Peyer's patch (tissue), 4 donors: ENCODE measurements around the gene CLEC9A. TPM values are rescaled to one million over a fixed set of nuclear protein-coding genes. Genes with fewer than 3 reads are reported as not detected.
"Not testable (repeated sequence)": the region's sequence is repeated elsewhere in the genome, so short reads cannot be mapped to it uniquely, and the experiment has no call there.

Experiments
- DNase-seq, 3 donors: peaks; one replicate each; pipeline ENCODE4 v3.0.0-alpha.2; 2017 to 2019
- H3K27ac ChIP-seq, 4 donors: fragments of 200-600 bp; sonication (generic); one replicate each; pipeline ENCODE4 v1.5.1; 2016 to 2019
- H3K27me3 ChIP-seq, 2 donors: fragments of 200-600 bp; sonication (generic); one replicate each; pipeline ENCODE4 v1.5.1; 2019
- H3K36me3 ChIP-seq, 3 donors: fragments of 200-600 bp; sonication (generic); one replicate each; pipeline ENCODE4 v1.5.1; 2016 to 2019
- H3K4me1 ChIP-seq, 4 donors: fragments of 200-600 bp; sonication (generic); one replicate each; pipeline ENCODE4 v1.5.1; 2016 to 2019
- H3K4me3 ChIP-seq, 4 donors: fragments of 200-600 bp; sonication (generic); 1 replicate in 3 of 4; 2 replicates in 1 of 4; pipeline ENCODE4 v1.5.1; 2016 to 2019; ENCODE audit warnings: mild to moderate bottlenecking in 1 of 4
- H3K9me3 ChIP-seq, 4 donors: fragments of 200-600 bp; sonication (generic); one replicate each; pipeline ENCODE4 v1.5.1; 2016 to 2019; ENCODE audit warnings: mild to moderate bottlenecking in 1 of 4
- POLR2A ChIP-seq, 2 donors: fragments of 450-650 bp; IDR thresholded peaks; one replicate each; pipeline ENCODE4 v1.5.1; 2017; ENCODE audit warnings: antibody characterized with exemption in 2 of 2, mild to moderate bottlenecking in 2 of 2, moderate library complexity in 2 of 2
- total RNA-seq, 4 donors: library from RNA; depleted of rRNA; stranded (reverse); fragments of >200 nt; gene quantifications; one replicate each; pipeline ENCODE4 v1.1.0, GENCODE V29; 2016
- TF ChIP-seq, protein P1 (sequence below), 6 experiments: fragments of 450-650 bp in 4 of 6; fragments of 200-600 bp in 2 of 6; sonication (generic) in 1 of 6; IDR thresholded peaks; one replicate each; pipeline ENCODE4 v1.5.1; 2017 to 2019; ENCODE audit warnings: antibody characterized with exemption in 6 of 6, mild to moderate bottlenecking in 3 of 6, moderate library complexity in 1 of 6

Gene CLEC9A
- total RNA-seq, 4 donors from 2014 or later = 2.5 TPM; not detected in 3

DNA sequence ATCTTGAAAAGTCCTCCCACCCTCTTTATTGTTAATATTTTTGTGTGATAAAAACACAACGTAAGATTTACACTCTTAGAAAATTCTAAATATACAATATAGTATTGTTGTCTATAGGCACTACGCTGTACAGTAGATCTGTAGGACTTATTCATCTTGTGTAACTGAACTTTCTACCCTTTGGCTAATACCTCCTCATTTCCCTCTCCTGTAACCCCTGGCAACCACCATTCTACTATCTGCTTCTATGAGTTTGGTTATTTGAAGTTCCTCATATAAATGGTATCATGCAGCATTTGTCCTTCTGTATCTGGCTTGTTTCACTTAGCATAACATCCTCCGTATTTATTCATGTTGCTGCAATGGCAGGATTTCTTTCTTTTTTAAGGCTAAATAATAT lies 5.2 kb upstream of the CLEC9A start:
- no peak for DNase-seq
- Histone ChIP-seq H3K4me3 (no peak overlapping the region), H3K27ac (no peak overlapping the region), H3K9me3 (no peaks in the 10 kb centered on the region), H3K36me3 (no peaks in the 10 kb centered on the region), H3K4me1 (no peaks in the 10 kb centered on the region), H3K27me3 (no peaks in the 10 kb centered on the region)
- TF ChIP-seq, protein P1, sequence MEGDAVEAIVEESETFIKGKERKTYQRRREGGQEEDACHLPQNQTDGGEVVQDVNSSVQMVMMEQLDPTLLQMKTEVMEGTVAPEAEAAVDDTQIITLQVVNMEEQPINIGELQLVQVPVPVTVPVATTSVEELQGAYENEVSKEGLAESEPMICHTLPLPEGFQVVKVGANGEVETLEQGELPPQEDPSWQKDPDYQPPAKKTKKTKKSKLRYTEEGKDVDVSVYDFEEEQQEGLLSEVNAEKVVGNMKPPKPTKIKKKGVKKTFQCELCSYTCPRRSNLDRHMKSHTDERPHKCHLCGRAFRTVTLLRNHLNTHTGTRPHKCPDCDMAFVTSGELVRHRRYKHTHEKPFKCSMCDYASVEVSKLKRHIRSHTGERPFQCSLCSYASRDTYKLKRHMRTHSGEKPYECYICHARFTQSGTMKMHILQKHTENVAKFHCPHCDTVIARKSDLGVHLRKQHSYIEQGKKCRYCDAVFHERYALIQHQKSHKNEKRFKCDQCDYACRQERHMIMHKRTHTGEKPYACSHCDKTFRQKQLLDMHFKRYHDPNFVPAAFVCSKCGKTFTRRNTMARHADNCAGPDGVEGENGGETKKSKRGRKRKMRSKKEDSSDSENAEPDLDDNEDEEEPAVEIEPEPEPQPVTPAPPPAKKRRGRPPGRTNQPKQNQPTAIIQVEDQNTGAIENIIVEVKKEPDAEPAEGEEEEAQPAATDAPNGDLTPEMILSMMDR (IDR thresholded peaks at IDR 0.05) = no peak
- no peak for TF ChIP-seq POLR2A (IDR thresholded peaks at IDR 0.05)

DNA sequence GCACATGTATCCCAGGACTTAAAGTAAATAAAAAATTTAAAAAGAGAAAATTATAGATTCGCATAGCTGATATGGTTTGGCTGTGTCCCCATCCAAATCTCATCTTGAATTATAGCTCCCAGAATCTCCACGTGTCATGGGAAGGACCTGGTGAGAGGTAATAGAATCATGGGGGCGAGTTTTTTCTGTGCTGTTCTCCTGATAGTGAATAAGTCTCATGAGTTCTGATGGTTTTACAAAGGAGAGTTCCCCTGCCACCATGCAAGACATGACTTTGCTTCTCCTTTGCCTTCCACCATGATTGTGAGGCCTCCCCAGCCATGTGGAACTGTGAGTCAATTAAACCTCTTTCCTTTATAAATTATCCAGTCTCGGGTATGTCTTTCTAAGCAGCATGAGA lies 3.8 kb upstream of the CLEC9A start:
- not testable (repeated sequence) for H3K27me3 ChIP-seq, H3K27ac ChIP-seq, DNase-seq, H3K9me3 ChIP-seq, H3K36me3 ChIP-seq, H3K4me3 ChIP-seq, H3K4me1 ChIP-seq

DNA sequence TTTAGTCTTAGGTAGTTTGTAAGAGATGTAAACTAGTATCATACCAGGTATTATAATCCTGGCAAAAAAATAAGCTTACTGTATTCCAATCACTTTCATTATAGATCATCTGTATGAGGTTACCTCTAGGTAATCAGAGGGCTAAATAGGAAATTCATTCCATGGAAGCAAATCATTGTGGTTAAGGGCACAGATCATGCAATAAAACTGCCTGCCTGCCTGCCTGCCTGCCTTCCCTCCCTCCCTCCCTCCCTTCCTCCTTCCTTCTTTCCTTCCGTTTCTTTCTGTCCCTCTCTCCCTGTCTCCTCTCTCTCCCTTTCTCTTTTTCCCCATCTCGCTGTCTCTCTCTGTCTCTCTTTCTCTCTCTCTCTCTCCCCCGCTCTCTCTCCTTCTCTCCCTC lies 3.2 kb upstream of the CLEC9A start:
- no peaks in the 10 kb centered on the region for H3K4me1 ChIP-seq
- no peak for DNase-seq
- no peaks in the 10 kb centered on the region for H3K27me3 ChIP-seq
- no peak overlapping the region for H3K27ac ChIP-seq
- TF ChIP-seq, protein P1 (IDR thresholded peaks at IDR 0.05) = no peak
- TF ChIP-seq POLR2A (IDR thresholded peaks at IDR 0.05) = no peak
- H3K9me3 ChIP-seq = no peaks in the 10 kb centered on the region
- no peaks in the 10 kb centered on the region for H3K36me3 ChIP-seq
- no peak overlapping the region for H3K4me3 ChIP-seq

DNA sequence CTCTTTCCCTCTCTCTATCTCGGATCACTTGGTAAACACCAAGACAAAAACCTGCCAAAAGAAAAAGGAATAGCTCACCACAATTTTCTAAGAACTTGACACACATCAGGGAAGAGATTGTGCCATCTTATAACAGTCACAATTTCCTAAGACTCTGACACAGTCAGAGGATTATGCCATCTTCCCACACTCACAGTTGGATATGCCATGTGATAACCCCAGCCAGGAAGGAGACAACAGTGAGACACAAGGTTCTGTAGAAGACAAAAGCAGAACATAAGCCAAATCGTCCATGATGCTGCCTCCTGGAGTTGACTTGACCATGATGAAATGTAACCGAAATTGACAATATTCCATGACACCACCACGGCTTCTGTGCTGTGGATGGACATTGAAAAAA lies 2.8 kb upstream of the CLEC9A start:
- TF ChIP-seq, protein P1 (IDR thresholded peaks at IDR 0.05) = no peak
- no peak for TF ChIP-seq POLR2A (IDR thresholded peaks at IDR 0.05)
- no peaks in the 10 kb centered on the region for H3K4me1 ChIP-seq
- no peaks in the 10 kb centered on the region for H3K36me3 ChIP-seq
- H3K9me3 ChIP-seq = no peaks in the 10 kb centered on the region
- DNase-seq = no peak
- no peaks in the 10 kb centered on the region for H3K27me3 ChIP-seq
- H3K27ac ChIP-seq = no peak overlapping the region
- no peak overlapping the region for H3K4me3 ChIP-seq

DNA sequence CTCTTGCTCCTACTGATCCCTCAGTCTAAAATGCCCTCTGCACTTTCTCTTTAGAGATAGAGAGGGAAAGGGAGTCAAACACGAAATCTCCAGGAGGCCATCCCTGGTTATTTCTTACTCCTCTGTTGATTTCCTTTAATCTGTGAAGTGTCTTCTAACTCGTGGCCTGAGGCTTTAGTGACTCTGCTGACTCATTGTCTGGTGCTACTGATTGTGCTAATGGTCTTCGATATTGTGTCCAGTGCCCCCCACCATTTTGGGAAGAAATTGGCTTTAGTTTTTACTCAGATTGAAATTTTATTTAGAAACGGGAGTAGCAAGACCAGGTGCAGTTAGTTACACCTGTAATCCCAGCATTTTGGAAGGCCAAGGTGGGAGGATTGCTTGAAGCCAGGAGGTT lies 839 bp downstream of the CLEC9A start:
- Histone ChIP-seq H3K4me3 (no peak overlapping the region), H3K27ac (no peak overlapping the region), H3K36me3 (no peaks in the 10 kb centered on the region), H3K9me3 (no peaks in the 10 kb centered on the region), H3K4me1 (no peaks in the 10 kb centered on the region), H3K27me3 (no peaks in the 10 kb centered on the region)
- no peak for DNase-seq
- TF ChIP-seq, protein P1 (IDR thresholded peaks at IDR 0.05) = no peak
- TF ChIP-seq POLR2A (IDR thresholded peaks at IDR 0.05) = no peak

DNA sequence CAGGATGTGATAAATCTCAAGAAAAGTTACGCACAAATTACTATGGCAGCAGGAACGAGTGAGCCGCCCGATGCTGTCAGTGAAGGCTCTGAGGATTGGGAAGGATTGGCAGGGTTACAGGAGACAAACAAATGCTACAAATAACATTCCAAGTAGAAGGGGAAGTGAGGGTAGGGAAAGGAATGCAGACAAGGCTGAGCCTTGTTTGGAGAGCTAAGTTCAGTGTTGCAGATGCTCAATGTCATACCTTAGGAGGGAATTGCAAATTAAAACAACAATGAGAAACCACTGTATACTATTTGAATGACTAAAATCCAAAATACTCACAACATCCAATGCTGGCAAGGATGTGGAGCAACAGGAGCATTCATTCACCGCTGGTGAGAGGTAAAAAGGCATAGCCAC lies 1.3 kb downstream of the CLEC9A start:
- Histone ChIP-seq H3K27ac (no peak overlapping the region), H3K4me3 (no peak overlapping the region), H3K9me3 (no peaks in the 10 kb centered on the region), H3K4me1 (no peaks in the 10 kb centered on the region), H3K36me3 (no peaks in the 10 kb centered on the region), H3K27me3 (no peaks in the 10 kb centered on the region)
- no peak for TF ChIP-seq POLR2A (IDR thresholded peaks at IDR 0.05)
- TF ChIP-seq, protein P1 (IDR thresholded peaks at IDR 0.05) = no peak
- no peak for DNase-seq
